Right atrium auricular region (tissue), 2 donors: ENCODE measurements around the gene MIPOL1. TPM values are rescaled to one million over a fixed set of nuclear protein-coding genes. Genes with fewer than 3 reads are reported as not detected.
"Not testable (repeated sequence)": the region's sequence is repeated elsewhere in the genome, so short reads cannot be mapped to it uniquely, and the experiment has no call there.

ENCODE experiments used
- DNase-seq: peaks from one replicate; pipeline ENCODE4 v3.0.0-alpha.2; 2019; ENCODE audit warnings: low spot score
- H3K27ac ChIP-seq, 2 donors: fragments of 200-600 bp; sonication (generic); 1 replicate in 1 of 2; 2 replicates in 1 of 2; pipeline ENCODE4 v1.5.1; 2016 to 2019
- H3K27me3 ChIP-seq, 2 donors: fragments of 200-600 bp; sonication (generic); one replicate each; pipeline versions ENCODE4 v1.5.1 to v1.6.0; 2017 to 2019
- H3K36me3 ChIP-seq: fragments of 200-600 bp; sonication (generic); one replicate; pipeline ENCODE4 v1.5.1; 2016
- H3K4me1 ChIP-seq, 2 donors: fragments of 200-600 bp; sonication (generic); one replicate each; pipeline versions ENCODE4 v1.5.1 to v1.6.0; 2017 to 2019
- H3K4me3 ChIP-seq, 2 donors: fragments of 200-600 bp; sonication (generic); 1 replicate in 1 of 2; 2 replicates in 1 of 2; pipeline ENCODE4 v1.5.1; 2017 to 2019; ENCODE audit warnings: mild to moderate bottlenecking in 1 of 2, moderate library complexity in 1 of 2
- H3K9me3 ChIP-seq, 2 donors: fragments of 200-600 bp; sonication (generic); one replicate each; pipeline ENCODE4 v1.5.1; 2019
- CTCF ChIP-seq, 2 donors: fragments of 200-600 bp; sonication (generic); IDR thresholded peaks; one replicate each; pipeline ENCODE4 v1.5.1; 2019; ENCODE audit warnings: antibody characterized with exemption in 2 of 2
- total RNA-seq, 2 donors: library from RNA; depleted of rRNA; stranded (reverse); fragments of >200 nt; gene quantifications; one replicate each; pipeline ENCODE4 v1.1.0, GENCODE V29; 2016

MIPOL1 gene
- total RNA-seq, 2 donors from 2014 or later, result 4.9 to 6.2 TPM

- no peaks in the 10 kb centered on the region for H3K36me3 ChIP-seq
- H3K9me3 ChIP-seq, result peaks cover 0 to 10% of the 10 kb centered on the region in 2 donors
- no peaks in the 10 kb centered on the region for H3K27me3 ChIP-seq
- no peak for DNase-seq
- H3K4me1 ChIP-seq, result no peaks in the 10 kb centered on the region
- no peak overlapping the region for H3K27ac ChIP-seq
- TF ChIP-seq CTCF (IDR thresholded peaks at IDR 0.05), result no peak
- no peak overlapping the region for H3K4me3 ChIP-seq
Observed at GRCh38 chr14:37326434-37326833, 128.7 kb downstream of the MIPOL1 start.

GRCh38 chr14:37327933-37328332 is 130.2 kb downstream of the MIPOL1 start:
- not testable (repeated sequence) for DNase-seq, H3K9me3 ChIP-seq, H3K4me1 ChIP-seq, H3K4me3 ChIP-seq, H3K27me3 ChIP-seq, H3K36me3 ChIP-seq, H3K27ac ChIP-seq

- no peak overlapping the region for H3K4me3 ChIP-seq
- no peak for DNase-seq
- H3K9me3 ChIP-seq, result peaks cover 0 to 10% of the 10 kb centered on the region in 2 donors
- H3K4me1 ChIP-seq, result no peaks in the 10 kb centered on the region
- H3K27me3 ChIP-seq, result no peaks in the 10 kb centered on the region
- no peak overlapping the region for H3K27ac ChIP-seq
- no peaks in the 10 kb centered on the region for H3K36me3 ChIP-seq
- TF ChIP-seq CTCF (IDR thresholded peaks at IDR 0.05), result no peak
Observed at GRCh38 chr14:37328673-37329072, 130.9 kb downstream of the MIPOL1 start.

GRCh38 chr14:37329189-37330001 is 131.7 kb downstream of the MIPOL1 start:
- no peak for DNase-seq
- Histone ChIP-seq H3K36me3 (no peaks in the 10 kb centered on the region), H3K27ac (no peak overlapping the region), H3K4me1 (no peaks in the 10 kb centered on the region), H3K9me3 (peaks cover 0 to 10% of the 10 kb centered on the region in 2 donors), H3K4me3 (no peak overlapping the region), H3K27me3 (no peaks in the 10 kb centered on the region)
- TF ChIP-seq CTCF (IDR thresholded peaks at IDR 0.05), result no peak

GRCh38 chr14:37330910-37331309 is 133.2 kb downstream of the MIPOL1 start:
- Histone ChIP-seq H3K36me3 (no peaks in the 10 kb centered on the region), H3K9me3 (peaks cover 0 to 10% of the 10 kb centered on the region in 2 donors), H3K4me3 (no peak overlapping the region), H3K4me1 (no peaks in the 10 kb centered on the region), H3K27me3 (no peaks in the 10 kb centered on the region), H3K27ac (no peak overlapping the region)
- no peak for DNase-seq
- TF ChIP-seq CTCF (IDR thresholded peaks at IDR 0.05), result no peak

- no peaks in the 10 kb centered on the region for H3K36me3 ChIP-seq
- H3K27ac ChIP-seq, result no peak overlapping the region
- no peaks in the 10 kb centered on the region for H3K27me3 ChIP-seq
- DNase-seq, result no peak
- no peaks in the 10 kb centered on the region for H3K4me1 ChIP-seq
- no peak overlapping the region for H3K4me3 ChIP-seq
- H3K9me3 ChIP-seq, result no peaks in the 10 kb centered on the region
- TF ChIP-seq CTCF (IDR thresholded peaks at IDR 0.05), result no peak
Observed at GRCh38 chr14:37340353-37340752, 142.6 kb downstream of the MIPOL1 start.
